Gastrocnemius medialis (tissue), 4 donors: ENCODE data around the gene MRAS.

Experiments
- CTCF ChIP-seq, 5 experiments: fragments of 450-650 bp in 3 of 5; fragments of 200-600 bp in 2 of 5; sonication (generic) in 2 of 5; IDR thresholded peaks in 4 of 5; conservative IDR thresholded peaks in 1 of 5; 1 replicate in 4 of 5; 2 replicates in 1 of 5; pipeline ENCODE4 v1.5.1; 2016 to 2019; ENCODE audit warnings: antibody characterized with exemption in 5 of 5, mild to moderate bottlenecking in 3 of 5, moderate library complexity in 3 of 5
- POLR2A ChIP-seq, 2 donors: fragments of 450-650 bp; IDR thresholded peaks; one replicate each; pipeline ENCODE4 v1.6.1; 2017; ENCODE audit warnings: antibody characterized with exemption in 2 of 2, mild to moderate bottlenecking in 2 of 2, moderate library complexity in 2 of 2

DNA sequence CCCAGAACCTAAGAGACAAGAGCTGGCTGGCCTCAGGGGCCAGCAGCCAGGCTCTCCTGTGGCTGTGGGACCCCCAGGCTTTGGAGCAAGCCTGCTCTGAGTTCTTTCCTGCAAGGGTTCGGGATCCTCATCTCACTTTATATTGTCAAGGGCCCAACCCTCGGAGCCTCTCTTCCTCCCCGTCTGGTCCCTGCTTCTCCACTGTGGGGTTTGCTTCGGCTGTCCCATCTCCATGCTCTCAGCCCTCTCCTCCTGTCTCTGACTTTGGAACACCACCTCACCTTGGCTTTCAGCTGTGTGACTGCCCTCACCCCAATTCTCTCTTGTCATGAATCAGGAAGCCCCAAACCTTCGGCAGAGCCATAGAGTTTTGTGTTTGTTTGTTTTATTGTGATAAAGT is 30.0 kb downstream of the MRAS start:
- TF ChIP-seq CTCF (IDR thresholded peaks at IDR 0.05 in 4 of 5, conservative IDR thresholded peaks at IDR 0.05 in 1 of 5): no peak
- no peak for TF ChIP-seq POLR2A (IDR thresholded peaks at IDR 0.05)
